Left renal pelvis (tissue), 4 donors: ENCODE measurements around the gene RXFP1. TPM values are rescaled to one million over a fixed set of nuclear protein-coding genes. Genes with fewer than 3 reads are reported as not detected.

Experiments used
- DNase-seq, 4 donors: peaks; one replicate each; pipeline ENCODE4 v3.0.0-alpha.2; 2013; ENCODE audit warnings: low read depth in 4 of 4, low spot score in 3 of 4
- polyA plus RNA-seq, 4 donors: library from polyadenylated mRNA; unstranded; fragments of 120-200 nt; gene quantifications; one replicate each; pipeline ENCODE4 v1.2.1, GENCODE V29; 2013; ENCODE audit not compliant: insufficient read length in 4 of 4

The RXFP1 gene
- polyA plus RNA-seq, 4 donors, result 0.10 to 0.56 (median 0.39) TPM

- DNase-seq, result no peak
Measured at GRCh38 chr4:158540125-158540907, 18.6 kb downstream of the RXFP1 start.

GRCh38 chr4:158541506-158541905 lies 19.8 kb downstream of the RXFP1 start:
- DNase-seq, result no peak

- DNase-seq, result no peak
Measured at GRCh38 chr4:158543191-158543590, 21.5 kb downstream of the RXFP1 start.

- DNase-seq, result no peak
Measured at GRCh38 chr4:158544141-158544540, 22.5 kb downstream of the RXFP1 start.

GRCh38 chr4:158553364-158553763 lies 31.7 kb downstream of the RXFP1 start:
- no peak for DNase-seq

GRCh38 chr4:158560284-158560683 lies 38.6 kb downstream of the RXFP1 start:
- DNase-seq, result no peak

- DNase-seq, result no peak
Measured at GRCh38 chr4:158566860-158567259, 45.2 kb downstream of the RXFP1 start.

GRCh38 chr4:158571736-158572135 lies 50.1 kb downstream of the RXFP1 start:
- no peak for DNase-seq

GRCh38 chr4:158572608-158573007 lies 50.9 kb downstream of the RXFP1 start:
- DNase-seq, result no peak

GRCh38 chr4:158578476-158578875 lies 56.8 kb downstream of the RXFP1 start:
- DNase-seq, result no peak

- DNase-seq, result no peak
Measured at GRCh38 chr4:158580064-158580463, 58.4 kb downstream of the RXFP1 start.

- DNase-seq, result no peak
Measured at GRCh38 chr4:158581161-158581560, 59.5 kb downstream of the RXFP1 start.

- no peak for DNase-seq
Measured at GRCh38 chr4:158586881-158587280, 65.2 kb downstream of the RXFP1 start.

- DNase-seq, result no peak
Measured at GRCh38 chr4:158588285-158588684, 66.6 kb downstream of the RXFP1 start.

- DNase-seq, result no peak
Measured at GRCh38 chr4:158588777-158589176, 67.1 kb downstream of the RXFP1 start.

- DNase-seq, result no peak
Measured at GRCh38 chr4:158590306-158590705, 68.6 kb downstream of the RXFP1 start.

GRCh38 chr4:158590824-158591223 lies 69.1 kb downstream of the RXFP1 start:
- DNase-seq, result no peak

GRCh38 chr4:158597879-158598596 lies 76.4 kb downstream of the RXFP1 start:
- DNase-seq, result no peak

- no peak for DNase-seq
Measured at GRCh38 chr4:158599150-158599549, 77.5 kb downstream of the RXFP1 start.

- DNase-seq, result no peak
Measured at GRCh38 chr4:158599765-158600498, 78.2 kb downstream of the RXFP1 start.

GRCh38 chr4:158604369-158604768 lies 82.7 kb downstream of the RXFP1 start:
- no peak for DNase-seq
